GM12878 (cell line): ENCODE data around the gene STAG2. TPM values are rescaled to one million over a fixed set of nuclear protein-coding genes. Genes with fewer than 3 reads are reported as not detected.

Experiments used
- BHLHE40 ChIP-seq, 2 experiments: fragments of 450-650 bp in 1 of 2; IDR thresholded peaks; 2 replicates each; pipeline ENCODE4 v1.6.1; 2011 to 2017; ENCODE audit warnings: low read depth in 2 of 2, borderline replicate concordance in 1 of 2, improper control_type of control experiment in 1 of 2, low read length in 1 of 2, mild to moderate bottlenecking in 1 of 2
- CREB1 ChIP-seq: IDR thresholded peaks from 2 replicates; pipeline ENCODE4 v1.6.1; 2012; ENCODE audit warnings: low read depth, mild to moderate bottlenecking, inconsistent platforms
- DPF2 ChIP-seq: fragments of 450-650 bp; IDR thresholded peaks from 2 replicates; pipeline ENCODE4 v1.6.1; 2017; ENCODE audit warnings: mild to moderate bottlenecking
- GABPA ChIP-seq: IDR thresholded peaks from 2 replicates; pipeline ENCODE4 v1.6.1; 2014; ENCODE audit warnings: antibody characterized with exemption, low read depth, mild to moderate bottlenecking, inconsistent platforms
- MLLT1 ChIP-seq: fragments of 450-650 bp; IDR thresholded peaks from 2 replicates; pipeline ENCODE4 v1.6.1; 2016; ENCODE audit warnings: mild to moderate bottlenecking
- MTA2 ChIP-seq: fragments of 450-650 bp; IDR thresholded peaks from 2 replicates; pipeline ENCODE4 v1.6.1; 2016; ENCODE audit warnings: low read depth, mild to moderate bottlenecking, moderate library complexity
- MXI1 ChIP-seq: fragments of 150-350 bp; IDR thresholded peaks from 2 replicates; pipeline ENCODE4 v1.6.1; 2011; ENCODE audit warnings: low read depth, mild to moderate bottlenecking, inconsistent platforms, low read length, improper control_type of control experiment
- POLR2A ChIP-seq: IDR thresholded peaks from 2 replicates; pipeline ENCODE4 v1.6.1; 2011; ENCODE audit warnings: low read depth, mild to moderate bottlenecking, low read length
- POLR2AphosphoS2 ChIP-seq: IDR thresholded peaks from 2 replicates; pipeline ENCODE4 v1.6.1; 2011; ENCODE audit warnings: low read depth, mild to moderate bottlenecking, low read length, improper control_type of control experiment, moderate library complexity
- POLR2AphosphoS5 ChIP-seq: IDR thresholded peaks from 2 replicates; pipeline ENCODE4 v1.6.1; 2011; ENCODE audit warnings: mild to moderate bottlenecking, low read length, inconsistent platforms
- RBBP5 ChIP-seq: fragments of 200-600 bp; sonication (generic); conservative IDR thresholded peaks from 2 replicates; pipeline ENCODE4 v1.6.1; 2016
- RELB ChIP-seq: fragments of 450-650 bp; IDR thresholded peaks from 2 replicates; pipeline ENCODE4 v1.6.1; 2017; ENCODE audit warnings: low read depth, mild to moderate bottlenecking, moderate library complexity
- SIN3A ChIP-seq: IDR thresholded peaks from 2 replicates; pipeline ENCODE4 v1.6.1; 2012; ENCODE audit warnings: low read depth, low read length, improper control_type of control experiment
- STAT1 ChIP-seq: fragments of 450-650 bp; conservative IDR thresholded peaks from 2 replicates; pipeline ENCODE4 v1.6.1; 2014; ENCODE audit warnings: antibody characterized with exemption, mild to moderate bottlenecking
- SUZ12 ChIP-seq: fragments of 200-600 bp; sonication (generic); IDR thresholded peaks from one replicate; pipeline ENCODE4 v1.6.1; 2018; ENCODE audit warnings: antibody characterized with exemption, mild to moderate bottlenecking; ENCODE audit not compliant: unreplicated experiment
- polyA plus RNA-seq, 11 experiments: library from polyadenylated mRNA; depleted of rRNA in 4 of 11; unstranded in 6 of 11; stranded (reverse) in 5 of 11; fragments of >200 nt; fragmentation: Nextera tagmentation in 4 of 11; fragmentation: Illumina TruSeq in 1 of 11; extraction: Ambion mirVana in 4 of 11; extraction: Trizol in 1 of 11; gene quantifications; 1 replicate in 1 of 11; 2 replicates in 10 of 11; pipeline versions ENCODE4 v1.2.1 to v1.2.3, GENCODE V29; 2011 to 2016; ENCODE audit warnings: inconsistent platforms in 2 of 11, missing spikeins in 2 of 11, low read depth in 1 of 11
- total RNA-seq, 4 experiments: library from RNA; depleted of rRNA in 3 of 4; stranded (reverse); fragments of >200 nt in 3 of 4; fragmentation: Illumina TruSeq in 1 of 4; extraction: Trizol in 1 of 4; gene quantifications; 2 replicates each; pipeline versions ENCODE4 v1.2.1 to v1.2.3, GENCODE V29; 2013 to 2021
- TF ChIP-seq, protein P1 (sequence below): fragments of 450-650 bp; IDR thresholded peaks from 2 replicates; pipeline ENCODE4 v1.6.1; 2017; ENCODE audit warnings: mild to moderate bottlenecking, moderate library complexity
- TF ChIP-seq, protein P2 (sequence below): IDR thresholded peaks from 2 replicates; pipeline ENCODE4 v1.6.1; 2012; ENCODE audit warnings: low read depth, low read length, improper control_type of control experiment
- TF ChIP-seq, protein P3 (sequence below): fragments of 450-650 bp; formaldehyde crosslinking; IDR thresholded peaks from 2 replicates; pipeline ENCODE4 v1.5.0; 2022; ENCODE audit warnings: mild to moderate bottlenecking, missing genetic modification characterization

STAG2 gene
- total and polyA plus RNA-seq, 10 of the 15 experiments (the other 5 are each of a cell fraction or from before 2014, with no cell fraction given): 26.9 to 84.2 (median 46.7) TPM

GRCh38 chrX:123962794-123963373, 1.4 kb downstream of the STAG2 start (continued):
- TF ChIP-seq, protein P1, sequence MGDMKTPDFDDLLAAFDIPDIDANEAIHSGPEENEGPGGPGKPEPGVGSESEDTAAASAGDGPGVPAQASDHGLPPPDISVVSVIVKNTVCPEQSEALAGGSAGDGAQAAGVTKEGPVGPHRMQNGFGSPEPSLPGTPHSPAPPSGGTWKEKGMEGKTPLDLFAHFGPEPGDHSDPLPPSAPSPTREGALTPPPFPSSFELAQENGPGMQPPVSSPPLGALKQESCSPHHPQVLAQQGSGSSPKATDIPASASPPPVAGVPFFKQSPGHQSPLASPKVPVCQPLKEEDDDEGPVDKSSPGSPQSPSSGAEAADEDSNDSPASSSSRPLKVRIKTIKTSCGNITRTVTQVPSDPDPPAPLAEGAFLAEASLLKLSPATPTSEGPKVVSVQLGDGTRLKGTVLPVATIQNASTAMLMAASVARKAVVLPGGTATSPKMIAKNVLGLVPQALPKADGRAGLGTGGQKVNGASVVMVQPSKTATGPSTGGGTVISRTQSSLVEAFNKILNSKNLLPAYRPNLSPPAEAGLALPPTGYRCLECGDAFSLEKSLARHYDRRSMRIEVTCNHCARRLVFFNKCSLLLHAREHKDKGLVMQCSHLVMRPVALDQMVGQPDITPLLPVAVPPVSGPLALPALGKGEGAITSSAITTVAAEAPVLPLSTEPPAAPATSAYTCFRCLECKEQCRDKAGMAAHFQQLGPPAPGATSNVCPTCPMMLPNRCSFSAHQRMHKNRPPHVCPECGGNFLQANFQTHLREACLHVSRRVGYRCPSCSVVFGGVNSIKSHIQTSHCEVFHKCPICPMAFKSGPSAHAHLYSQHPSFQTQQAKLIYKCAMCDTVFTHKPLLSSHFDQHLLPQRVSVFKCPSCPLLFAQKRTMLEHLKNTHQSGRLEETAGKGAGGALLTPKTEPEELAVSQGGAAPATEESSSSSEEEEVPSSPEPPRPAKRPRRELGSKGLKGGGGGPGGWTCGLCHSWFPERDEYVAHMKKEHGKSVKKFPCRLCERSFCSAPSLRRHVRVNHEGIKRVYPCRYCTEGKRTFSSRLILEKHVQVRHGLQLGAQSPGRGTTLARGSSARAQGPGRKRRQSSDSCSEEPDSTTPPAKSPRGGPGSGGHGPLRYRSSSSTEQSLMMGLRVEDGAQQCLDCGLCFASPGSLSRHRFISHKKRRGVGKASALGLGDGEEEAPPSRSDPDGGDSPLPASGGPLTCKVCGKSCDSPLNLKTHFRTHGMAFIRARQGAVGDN: no peak
- no peak for TF ChIP-seq MTA2
- no peak for TF ChIP-seq STAT1
- peak; percentile 31; the same call in 1 of the 2 replicates for TF ChIP-seq RELB
- no peak for TF ChIP-seq RBBP5
- TF ChIP-seq MXI1: peak; percentile 55; the same call in 1 of the 2 replicates
- TF ChIP-seq GABPA: no peak
- TF ChIP-seq, protein P2, sequence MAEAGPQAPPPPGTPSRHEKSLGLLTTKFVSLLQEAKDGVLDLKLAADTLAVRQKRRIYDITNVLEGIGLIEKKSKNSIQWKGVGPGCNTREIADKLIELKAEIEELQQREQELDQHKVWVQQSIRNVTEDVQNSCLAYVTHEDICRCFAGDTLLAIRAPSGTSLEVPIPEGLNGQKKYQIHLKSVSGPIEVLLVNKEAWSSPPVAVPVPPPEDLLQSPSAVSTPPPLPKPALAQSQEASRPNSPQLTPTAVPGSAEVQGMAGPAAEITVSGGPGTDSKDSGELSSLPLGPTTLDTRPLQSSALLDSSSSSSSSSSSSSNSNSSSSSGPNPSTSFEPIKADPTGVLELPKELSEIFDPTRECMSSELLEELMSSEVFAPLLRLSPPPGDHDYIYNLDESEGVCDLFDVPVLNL: no peak
- TF ChIP-seq MLLT1: peak; percentile 95
- TF ChIP-seq SIN3A: 0 out of 2 replicates have a peak, but pooled peaks have one; percentile 39
- TF ChIP-seq, protein P3, sequence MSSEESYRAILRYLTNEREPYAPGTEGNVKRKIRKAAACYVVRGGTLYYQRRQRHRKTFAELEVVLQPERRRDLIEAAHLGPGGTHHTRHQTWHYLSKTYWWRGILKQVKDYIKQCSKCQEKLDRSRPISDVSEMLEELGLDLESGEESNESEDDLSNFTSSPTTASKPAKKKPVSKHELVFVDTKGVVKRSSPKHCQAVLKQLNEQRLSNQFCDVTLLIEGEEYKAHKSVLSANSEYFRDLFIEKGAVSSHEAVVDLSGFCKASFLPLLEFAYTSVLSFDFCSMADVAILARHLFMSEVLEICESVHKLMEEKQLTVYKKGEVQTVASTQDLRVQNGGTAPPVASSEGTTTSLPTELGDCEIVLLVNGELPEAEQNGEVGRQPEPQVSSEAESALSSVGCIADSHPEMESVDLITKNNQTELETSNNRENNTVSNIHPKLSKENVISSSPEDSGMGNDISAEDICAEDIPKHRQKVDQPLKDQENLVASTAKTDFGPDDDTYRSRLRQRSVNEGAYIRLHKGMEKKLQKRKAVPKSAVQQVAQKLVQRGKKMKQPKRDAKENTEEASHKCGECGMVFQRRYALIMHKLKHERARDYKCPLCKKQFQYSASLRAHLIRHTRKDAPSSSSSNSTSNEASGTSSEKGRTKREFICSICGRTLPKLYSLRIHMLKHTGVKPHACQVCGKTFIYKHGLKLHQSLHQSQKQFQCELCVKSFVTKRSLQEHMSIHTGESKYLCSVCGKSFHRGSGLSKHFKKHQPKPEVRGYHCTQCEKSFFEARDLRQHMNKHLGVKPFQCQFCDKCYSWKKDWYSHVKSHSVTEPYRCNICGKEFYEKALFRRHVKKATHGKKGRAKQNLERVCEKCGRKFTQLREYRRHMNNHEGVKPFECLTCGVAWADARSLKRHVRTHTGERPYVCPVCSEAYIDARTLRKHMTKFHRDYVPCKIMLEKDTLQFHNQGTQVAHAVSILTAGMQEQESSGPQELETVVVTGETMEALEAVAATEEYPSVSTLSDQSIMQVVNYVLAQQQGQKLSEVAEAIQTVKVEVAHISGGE (CRISPR knock-in tag): no peak
- TF ChIP-seq CREB1: peak; percentile 80
- TF ChIP-seq SUZ12: no peak
- TF ChIP-seq BHLHE40 (IDR thresholded peaks at IDR 0.05; ENCODE audit: borderline replicate concordance in 1 of 2, low read depth in 2 of 2, low read length in 1 of 2): no peak
- no peak for TF ChIP-seq DPF2
- TF ChIP-seq POLR2AphosphoS5: peak; percentile 77
- TF ChIP-seq POLR2AphosphoS2: no peak
- peak; percentile 80 for TF ChIP-seq POLR2A
